HG03520 (cell line): ENCODE results near the gene PARP4.
"Not testable (repeated sequence)": the region's sequence is repeated elsewhere in the genome, so short reads cannot be mapped to it uniquely, and the experiment has no call there.

Experiments
- ATAC-seq: cut with Tn5 transposase; IDR thresholded peaks from one replicate; pipeline ENCODE4 v1.9.1; 2021; ENCODE audit warnings: mild to moderate bottlenecking, moderate library complexity; ENCODE audit not compliant: unreplicated experiment

The PARP4 gene

DNA sequence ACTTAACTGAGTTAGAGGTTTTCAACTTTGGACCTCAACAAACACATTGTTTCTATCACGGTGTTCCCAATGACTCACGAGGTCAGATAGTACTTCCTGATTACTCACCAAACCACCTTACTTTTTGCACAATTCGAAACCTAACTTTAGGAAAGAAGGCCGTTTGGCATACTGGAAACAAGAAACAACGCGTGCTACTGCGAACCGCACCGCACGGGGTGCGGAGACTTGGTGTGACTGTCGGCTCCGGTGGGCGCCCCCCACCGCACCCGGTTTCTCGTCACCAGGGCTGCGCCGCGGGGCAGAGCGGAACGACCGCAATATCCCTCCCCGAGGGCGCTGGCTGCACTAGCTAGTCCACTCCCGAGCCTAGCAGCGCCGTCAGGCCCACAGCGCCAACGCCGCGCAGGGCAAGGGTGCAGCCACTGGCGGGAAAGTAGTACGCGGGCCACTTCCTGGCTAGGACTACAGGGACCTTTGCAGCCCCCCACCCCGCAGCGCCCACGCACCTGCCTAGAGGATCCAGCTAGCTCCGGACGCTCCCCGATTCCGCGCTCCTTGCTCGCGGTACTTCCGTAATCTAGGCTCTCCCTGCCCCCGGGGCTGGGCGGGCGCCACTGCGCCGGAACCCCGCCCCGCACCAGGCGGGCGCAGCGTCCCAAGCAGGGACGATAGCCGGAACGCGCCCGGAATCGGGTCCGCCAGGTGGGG is at the start of gene PARP4:
TSS of gene PARP4 (minus strand) at position 582 of the 711 bp plus-strand sequence. CDS start 9,002 bp downstream, outside the sequence.
- peak; percentile 61 for ATAC-seq

- ATAC-seq = not testable (repeated sequence)
These were observed 48.1 kb upstream of the PARP4 start for GRCh38 chr13:24560579-24561187.

DNA sequence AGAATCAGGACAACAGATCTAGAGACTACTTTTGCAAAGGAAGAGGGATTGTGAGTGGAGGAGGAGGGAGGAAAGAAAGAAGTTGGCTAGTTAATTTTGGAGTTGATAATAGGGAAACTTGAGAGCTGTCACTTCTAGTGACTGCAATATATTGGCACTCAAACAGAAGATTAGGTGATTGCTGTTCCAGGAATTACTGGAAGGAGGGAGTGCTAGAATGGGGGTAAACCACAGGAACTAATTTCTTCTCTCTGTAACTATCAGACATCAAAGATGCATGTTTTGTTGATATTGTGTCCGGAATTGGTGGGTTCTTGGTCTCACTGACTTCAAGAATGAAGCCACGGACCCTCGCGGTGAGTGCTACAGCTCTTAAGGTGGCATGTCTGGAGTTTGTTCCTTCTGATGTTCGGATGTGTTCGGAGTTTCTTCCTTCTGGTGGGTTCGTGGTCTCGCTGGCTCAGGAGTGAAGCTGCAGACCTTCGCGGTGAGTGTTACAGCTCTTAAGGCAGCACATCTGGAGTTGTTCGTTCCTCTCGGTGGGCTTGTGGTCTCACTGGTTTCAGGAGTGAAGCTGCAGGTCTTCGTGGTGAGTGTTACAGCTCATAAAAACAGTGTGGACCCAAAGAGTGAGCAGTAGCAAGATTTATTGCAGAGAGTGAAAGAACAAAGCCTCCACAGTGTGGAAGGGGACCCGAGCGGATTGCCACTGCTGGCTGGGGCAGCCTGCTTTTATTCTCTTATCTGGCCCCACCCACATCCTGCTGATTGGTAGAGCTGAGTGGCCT is 47.0 kb upstream of the PARP4 start:
- not testable (repeated sequence) for ATAC-seq

DNA sequence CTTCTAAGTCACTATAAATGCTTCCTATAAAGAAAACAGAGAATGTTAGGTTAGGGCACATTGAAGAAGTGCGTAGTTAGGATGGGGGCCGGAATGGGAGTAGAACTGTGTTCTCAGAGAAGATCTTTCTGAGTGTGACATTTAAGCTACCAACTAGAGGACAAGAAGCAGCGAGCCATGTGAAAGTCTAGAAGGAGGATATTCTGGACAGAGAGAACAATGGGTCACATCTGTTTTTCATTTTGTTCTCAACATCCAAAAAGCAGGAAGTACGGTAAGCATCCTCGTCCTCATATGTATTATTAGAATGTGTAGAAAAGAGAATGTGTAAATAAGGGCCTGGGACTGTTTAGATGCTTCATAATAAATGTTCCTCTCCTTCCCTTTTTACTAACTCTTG is 44.5 kb upstream of the PARP4 start:
- ATAC-seq = no peak

GRCh38 chr13:24553892-24554291 is 41.3 kb upstream of the PARP4 start:
- ATAC-seq = not testable (repeated sequence)

GRCh38 chr13:24541476-24542352 is 29.1 kb upstream of the PARP4 start:
- not testable (repeated sequence) for ATAC-seq

GRCh38 chr13:24541127-24541475 is 28.5 kb upstream of the PARP4 start:
- ATAC-seq = no peak

GRCh38 chr13:24540236-24541126 is 27.9 kb upstream of the PARP4 start:
- ATAC-seq = no peak

DNA sequence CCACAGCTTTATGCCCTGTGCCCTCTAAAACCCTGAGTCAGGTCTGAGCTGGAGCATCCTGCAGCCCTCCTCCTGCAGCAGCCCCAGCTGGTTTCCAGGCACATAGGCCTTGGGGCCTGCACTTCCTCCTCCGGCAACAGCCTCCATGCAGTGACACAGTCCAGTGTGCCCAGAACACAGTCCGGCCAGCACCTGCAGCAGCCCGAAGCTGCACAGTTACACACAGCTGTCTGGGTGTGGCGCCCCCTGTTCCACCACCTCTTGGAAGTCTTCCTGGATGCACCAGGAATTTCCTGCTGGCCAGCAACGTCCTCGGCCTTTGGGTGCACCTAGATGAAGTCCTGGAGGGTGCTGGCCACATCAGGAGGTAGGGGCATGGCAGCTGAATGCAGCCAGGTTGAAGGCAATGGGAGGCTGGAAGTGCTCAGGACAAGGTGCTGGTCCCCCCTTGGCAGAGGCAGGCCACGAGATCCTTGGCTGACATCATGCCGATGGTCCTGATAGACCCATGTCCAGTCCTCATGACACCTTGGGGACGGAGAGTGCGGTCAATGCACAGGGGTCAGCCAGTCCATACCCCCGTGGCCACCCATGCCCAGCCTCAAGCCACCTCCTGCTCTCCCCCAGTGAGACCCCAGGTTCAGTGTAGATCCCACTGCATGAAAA is 27.1 kb upstream of the PARP4 start:
- ATAC-seq = no peak

GRCh38 chr13:24529478-24529877 is 16.9 kb upstream of the PARP4 start:
- no peak for ATAC-seq

GRCh38 chr13:24528816-24529398 is 16.3 kb upstream of the PARP4 start:
- ATAC-seq = no peak

- ATAC-seq = no peak
These were observed 14.7 kb upstream of the PARP4 start for GRCh38 chr13:24527266-24527775.

GRCh38 chr13:24520733-24521132 is 8.2 kb upstream of the PARP4 start:
- no peak for ATAC-seq

DNA sequence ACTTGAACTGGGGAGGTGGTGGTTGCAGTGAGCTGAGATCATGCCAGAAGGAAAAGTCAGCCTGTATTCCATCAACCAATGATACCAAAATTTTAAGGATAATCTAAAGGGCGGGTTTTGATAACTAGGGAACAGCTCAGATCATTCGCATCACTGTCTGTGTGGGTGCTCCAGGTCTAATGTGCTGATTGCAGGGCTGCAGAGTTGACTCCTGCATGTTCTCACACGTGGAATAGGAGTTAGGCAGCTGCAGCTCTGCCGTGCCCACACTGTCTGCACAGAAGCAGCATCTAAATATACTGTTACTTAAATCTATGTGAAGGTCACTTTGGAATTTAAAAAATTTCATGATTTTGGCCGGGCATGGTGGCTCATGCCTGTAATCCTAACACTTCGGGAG is 4.3 kb upstream of the PARP4 start:
- no peak for ATAC-seq

- ATAC-seq = no peak
These were observed 283 bp upstream of the PARP4 start for GRCh38 chr13:24512908-24513213.

GRCh38 chr13:24511816-24512196 is 772 bp downstream of the PARP4 start:
- ATAC-seq = no peak

GRCh38 chr13:24511019-24511815 is 1.4 kb downstream of the PARP4 start:
- ATAC-seq = peak; percentile 40

DNA sequence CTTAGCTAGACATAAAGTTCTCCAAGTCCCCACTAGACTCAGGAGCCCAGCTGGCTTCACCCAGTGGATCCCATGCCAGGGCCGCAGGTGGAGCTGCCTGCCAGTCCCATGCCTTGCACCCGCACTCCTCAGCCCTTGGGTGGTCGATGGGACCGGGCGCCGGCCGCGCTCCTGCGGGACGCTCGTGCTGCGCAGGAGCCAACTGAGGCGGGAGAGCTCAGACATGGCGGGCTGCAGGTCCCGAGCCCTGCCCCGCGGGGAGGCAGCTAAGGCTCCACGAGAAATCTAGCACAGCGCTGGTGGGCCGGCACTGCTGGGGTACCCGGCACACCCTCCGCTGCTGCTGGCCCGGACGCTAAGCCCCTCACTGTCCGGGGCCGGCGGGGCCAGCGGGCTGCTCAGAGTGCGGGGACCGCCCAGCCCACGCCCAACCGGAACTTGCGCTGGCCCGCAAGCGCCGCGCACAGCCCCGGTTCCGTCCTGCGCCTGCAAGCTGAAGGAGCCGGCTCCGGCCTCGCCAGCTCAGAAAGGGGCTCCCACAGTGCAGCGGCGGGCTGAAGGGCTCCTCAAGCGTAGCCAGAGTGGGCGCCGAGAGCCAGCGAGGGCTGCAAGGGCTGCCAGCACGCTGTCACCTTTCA is 5.8 kb downstream of the PARP4 start:
- no peak for ATAC-seq
